ENCODE measurements around the gene MARCHF3.
A peak's percentile ranks its signal among the peaks of the same experiment; 100 is the strongest.

MARCHF3 gene

DNA sequence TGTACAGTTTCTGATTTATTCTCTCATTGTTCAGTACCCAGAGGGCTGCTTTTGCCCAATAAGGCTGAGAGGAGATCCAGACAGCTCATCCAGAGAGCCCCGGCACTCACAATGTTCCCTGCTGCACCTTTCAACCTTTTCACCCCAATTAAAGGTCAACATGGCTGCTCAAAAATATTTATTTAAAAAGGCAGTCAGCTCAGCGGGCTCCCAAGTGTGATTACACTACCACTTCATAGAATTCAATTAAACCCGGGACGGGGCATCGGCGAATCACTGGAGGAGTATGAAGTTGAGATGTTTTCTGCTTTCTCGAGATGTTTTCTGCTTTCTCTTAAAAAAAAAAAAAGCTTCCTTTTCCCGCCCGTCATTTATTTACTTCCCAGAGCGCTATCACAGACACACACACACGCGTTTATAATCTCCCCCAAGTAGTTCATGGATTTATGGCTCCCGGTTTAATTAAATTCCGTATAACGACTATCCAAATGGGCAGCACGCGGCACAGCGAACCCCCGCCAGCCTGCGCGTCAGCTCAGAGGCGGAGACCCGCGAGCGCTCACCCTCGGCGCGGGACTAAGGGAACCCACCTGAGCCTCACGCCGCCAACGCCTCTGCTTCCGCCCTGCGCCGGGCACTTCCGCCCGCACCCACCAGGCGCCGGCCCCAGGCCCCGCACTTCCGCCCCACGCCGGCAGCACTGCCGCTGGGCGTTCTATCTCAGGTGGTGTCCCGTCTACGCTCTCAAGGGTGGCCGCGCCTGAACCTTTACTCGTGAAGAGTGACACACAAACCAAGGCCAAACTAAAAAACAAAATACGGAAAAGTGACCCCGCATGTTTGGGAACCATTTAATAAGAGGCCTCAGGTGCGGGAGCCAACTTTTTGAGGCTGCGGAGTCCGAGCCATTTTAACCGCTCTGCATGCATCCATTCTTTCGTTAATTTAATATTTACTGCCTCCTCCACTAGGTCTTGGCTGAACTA, 42.8 kb upstream of the MARCHF3 start, which contains the start of gene C5orf63:
Gene C5orf63, minus strand, starts transcription at position 642 of the 986 bp plus-strand sequence. CDS start 14,507 bp downstream, outside the sequence.
- peak; percentile 73 for DNase-seq (ENCODE audit: low read depth)
- H3K4me3 ChIP-seq (ENCODE audit: low read depth, low read length): peak within 1 kb of the TSS; percentile 71
- TF ChIP-seq POLR2A (IDR thresholded peaks at IDR 0.05; ENCODE audit: extremely low read depth, insufficient read length): no peak
- no peak for TF ChIP-seq MYC (IDR thresholded peaks at IDR 0.05; ENCODE audit: low read depth, low read length)
- TF ChIP-seq, protein P1, sequence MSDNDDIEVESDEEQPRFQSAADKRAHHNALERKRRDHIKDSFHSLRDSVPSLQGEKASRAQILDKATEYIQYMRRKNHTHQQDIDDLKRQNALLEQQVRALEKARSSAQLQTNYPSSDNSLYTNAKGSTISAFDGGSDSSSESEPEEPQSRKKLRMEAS (IDR thresholded peaks at IDR 0.05; ENCODE audit: low read depth, low read length): no peak
- TF ChIP-seq, protein P2, sequence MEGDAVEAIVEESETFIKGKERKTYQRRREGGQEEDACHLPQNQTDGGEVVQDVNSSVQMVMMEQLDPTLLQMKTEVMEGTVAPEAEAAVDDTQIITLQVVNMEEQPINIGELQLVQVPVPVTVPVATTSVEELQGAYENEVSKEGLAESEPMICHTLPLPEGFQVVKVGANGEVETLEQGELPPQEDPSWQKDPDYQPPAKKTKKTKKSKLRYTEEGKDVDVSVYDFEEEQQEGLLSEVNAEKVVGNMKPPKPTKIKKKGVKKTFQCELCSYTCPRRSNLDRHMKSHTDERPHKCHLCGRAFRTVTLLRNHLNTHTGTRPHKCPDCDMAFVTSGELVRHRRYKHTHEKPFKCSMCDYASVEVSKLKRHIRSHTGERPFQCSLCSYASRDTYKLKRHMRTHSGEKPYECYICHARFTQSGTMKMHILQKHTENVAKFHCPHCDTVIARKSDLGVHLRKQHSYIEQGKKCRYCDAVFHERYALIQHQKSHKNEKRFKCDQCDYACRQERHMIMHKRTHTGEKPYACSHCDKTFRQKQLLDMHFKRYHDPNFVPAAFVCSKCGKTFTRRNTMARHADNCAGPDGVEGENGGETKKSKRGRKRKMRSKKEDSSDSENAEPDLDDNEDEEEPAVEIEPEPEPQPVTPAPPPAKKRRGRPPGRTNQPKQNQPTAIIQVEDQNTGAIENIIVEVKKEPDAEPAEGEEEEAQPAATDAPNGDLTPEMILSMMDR (IDR thresholded peaks at IDR 0.05; ENCODE audit: low read depth, low read length): no peak

DNA sequence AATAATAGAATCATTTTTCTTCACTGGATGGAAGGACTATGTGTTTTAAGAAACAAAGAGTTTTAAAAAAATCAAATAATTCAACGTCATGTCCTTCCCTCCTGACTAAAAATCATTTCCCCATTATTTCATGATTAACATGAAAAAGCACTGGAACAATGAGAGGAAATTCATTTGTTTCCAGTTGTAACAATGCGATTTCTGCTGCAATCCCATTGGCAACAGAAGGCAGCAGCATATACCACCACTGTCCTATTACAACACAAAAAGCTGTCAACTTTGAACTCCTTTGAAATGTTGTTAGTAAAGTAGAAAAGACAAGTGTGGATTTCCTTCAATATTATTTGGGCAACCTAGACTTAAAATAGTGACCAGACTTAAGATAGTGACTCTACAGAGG, 39.9 kb upstream of the MARCHF3 start:
- DNase-seq (ENCODE audit: low read depth): no peak
- no peak overlapping the region for H3K4me3 ChIP-seq (ENCODE audit: low read depth, low read length)
- TF ChIP-seq MYC (IDR thresholded peaks at IDR 0.05; ENCODE audit: low read depth, low read length): no peak
- TF ChIP-seq, protein P2 (IDR thresholded peaks at IDR 0.05; ENCODE audit: low read depth, low read length): no peak
- TF ChIP-seq, protein P1 (IDR thresholded peaks at IDR 0.05; ENCODE audit: low read depth, low read length): no peak
- TF ChIP-seq POLR2A (IDR thresholded peaks at IDR 0.05; ENCODE audit: extremely low read depth, insufficient read length): no peak

DNA sequence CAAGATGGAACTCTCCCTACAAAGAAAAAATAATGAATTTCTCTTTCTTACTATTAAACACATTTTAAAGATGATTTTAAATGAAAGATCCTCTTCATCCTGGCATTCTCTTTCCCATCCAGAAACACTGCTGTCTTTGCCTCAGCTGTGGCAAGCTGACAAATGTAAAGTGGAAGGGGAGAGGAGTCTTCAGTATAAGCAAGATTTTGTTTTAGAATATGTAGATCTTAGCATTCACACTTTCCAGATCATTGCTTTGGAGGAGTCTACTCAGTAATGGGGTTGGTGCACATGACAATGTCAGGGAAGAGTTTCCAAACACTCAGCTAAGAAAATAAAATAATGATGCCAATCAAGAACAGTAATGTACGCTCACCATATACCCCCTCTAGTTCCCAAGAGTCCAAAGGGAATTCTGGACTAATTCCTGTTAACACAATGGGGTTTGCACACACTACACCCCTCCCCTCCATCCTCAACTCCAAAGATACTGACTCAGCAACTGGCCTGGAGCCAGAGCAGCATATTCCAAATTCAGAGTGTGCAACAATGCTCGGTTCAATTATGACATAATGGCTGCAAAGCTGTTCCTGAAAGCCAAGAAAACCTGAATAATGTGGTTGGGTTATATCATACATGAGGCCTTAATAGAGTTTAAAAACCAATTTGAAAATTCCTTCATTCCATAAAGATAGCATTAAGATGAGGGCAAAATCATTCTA, 38.3 kb upstream of the MARCHF3 start:
- no peak overlapping the region for H3K4me3 ChIP-seq (ENCODE audit: low read depth, low read length)
- DNase-seq (ENCODE audit: low read depth): no peak
- TF ChIP-seq MYC (IDR thresholded peaks at IDR 0.05; ENCODE audit: low read depth, low read length) (no peak), POLR2A (IDR thresholded peaks at IDR 0.05; ENCODE audit: extremely low read depth, insufficient read length) (no peak)
- TF ChIP-seq, protein P1 (IDR thresholded peaks at IDR 0.05; ENCODE audit: low read depth, low read length): no peak
- TF ChIP-seq, protein P2 (IDR thresholded peaks at IDR 0.05; ENCODE audit: low read depth, low read length): no peak

DNA sequence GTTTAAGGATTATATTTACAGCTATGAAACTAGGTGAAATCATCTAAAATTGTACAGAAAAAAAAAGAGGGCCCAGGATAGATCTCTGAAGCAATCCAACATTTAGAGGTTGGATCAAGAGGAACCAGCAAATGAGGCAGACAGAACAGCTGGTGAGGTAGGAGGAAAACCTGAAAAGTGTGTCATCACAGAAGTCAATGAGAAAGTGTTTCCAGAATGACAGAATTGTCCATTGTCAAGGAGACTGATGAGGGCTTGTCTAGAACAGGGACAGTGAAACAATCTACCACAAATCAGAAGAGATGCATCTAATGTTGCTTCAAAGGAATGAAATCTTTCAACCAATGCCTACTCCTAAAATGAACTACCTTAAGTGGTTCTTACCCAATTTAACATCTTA, 36.4 kb upstream of the MARCHF3 start:
- no peak overlapping the region for H3K4me3 ChIP-seq (ENCODE audit: low read depth, low read length)
- TF ChIP-seq, protein P1 (IDR thresholded peaks at IDR 0.05; ENCODE audit: low read depth, low read length): no peak
- TF ChIP-seq MYC (IDR thresholded peaks at IDR 0.05; ENCODE audit: low read depth, low read length): no peak
- TF ChIP-seq, protein P2 (IDR thresholded peaks at IDR 0.05; ENCODE audit: low read depth, low read length): no peak
- no peak for TF ChIP-seq POLR2A (IDR thresholded peaks at IDR 0.05; ENCODE audit: extremely low read depth, insufficient read length)
- DNase-seq (ENCODE audit: low read depth): no peak

DNA sequence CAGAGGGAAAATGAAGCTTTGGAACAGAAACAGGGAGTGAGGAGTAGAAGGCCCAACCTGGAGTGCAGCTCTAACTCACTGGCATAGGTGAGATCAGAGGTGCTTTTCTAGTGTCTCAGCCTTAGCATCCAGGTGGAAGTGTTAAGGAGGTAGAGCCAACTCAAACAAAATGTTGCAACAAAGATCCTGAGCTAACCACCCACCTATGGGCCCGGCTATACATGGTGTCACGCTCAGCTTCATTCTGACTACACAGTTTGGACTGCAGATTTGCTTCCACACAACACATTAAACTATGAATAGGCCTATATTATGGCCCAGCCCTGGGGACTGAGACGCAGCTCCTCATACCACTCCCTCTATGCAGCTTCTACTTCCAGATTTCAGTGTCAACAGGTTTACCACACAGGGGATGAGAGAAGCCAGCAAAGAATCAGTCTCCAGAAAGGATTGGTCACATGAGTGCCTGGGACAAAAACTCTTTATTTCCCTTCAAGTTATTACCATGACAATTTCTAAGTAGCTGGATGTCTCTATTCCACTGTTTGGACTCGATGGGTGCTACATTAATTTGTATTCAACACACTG, 34.0 kb upstream of the MARCHF3 start:
- DNase-seq (ENCODE audit: low read depth): no peak
- TF ChIP-seq, protein P2 (IDR thresholded peaks at IDR 0.05; ENCODE audit: low read depth, low read length): no peak
- TF ChIP-seq POLR2A (IDR thresholded peaks at IDR 0.05; ENCODE audit: extremely low read depth, insufficient read length): no peak
- TF ChIP-seq MYC (IDR thresholded peaks at IDR 0.05; ENCODE audit: low read depth, low read length): no peak
- TF ChIP-seq, protein P1 (IDR thresholded peaks at IDR 0.05; ENCODE audit: low read depth, low read length): no peak
- no peak overlapping the region for H3K4me3 ChIP-seq (ENCODE audit: low read depth, low read length)

Measured in NB4 (cell line).